CD14-positive monocyte (primary cell): Measurements from ENCODE around the gene TADA1. TPM values are rescaled to one million over a fixed set of nuclear protein-coding genes. Genes with fewer than 3 reads are reported as not detected.

Source experiments
- DNase-seq, 3 donors: peaks; one replicate each; pipeline ENCODE4 v3.0.0-alpha.2; 2011 to 2022
- H2AFZ ChIP-seq: 2 replicates; pipeline ENCODE4 v1.6.0; 2012; ENCODE audit warnings: mild to moderate bottlenecking, low read depth, low read length, inconsistent platforms; ENCODE audit not compliant: insufficient read depth, poor library complexity, severe bottlenecking
- H3K27ac ChIP-seq, 2 donors: 1 replicate in 1 of 2; 2 replicates in 1 of 2; pipeline ENCODE4 v1.5.1; 2012 to 2013; ENCODE audit warnings: low read length in 2 of 2, control low read depth in 1 of 2, inconsistent platforms in 1 of 2, low read depth in 1 of 2, mild to moderate bottlenecking in 1 of 2
- H3K27me3 ChIP-seq, 2 donors: one replicate each; pipeline versions ENCODE4 v1.6.0 to v1.6.1; 2011 to 2013; ENCODE audit warnings: low read length in 2 of 2; ENCODE audit not compliant: control insufficient read depth in 2 of 2, insufficient read depth in 2 of 2
- H3K36me3 ChIP-seq, 2 donors: replicated peaks in 1 of 2; 1 replicate in 1 of 2; 2 replicates in 1 of 2; pipeline versions ENCODE4 v1.5.1 to v1.6.1; 2012 to 2013; ENCODE audit warnings: low read length in 2 of 2, control low read depth in 1 of 2, inconsistent platforms in 1 of 2, mild to moderate bottlenecking in 1 of 2; ENCODE audit not compliant: insufficient read depth in 2 of 2, control insufficient read depth in 1 of 2
- H3K4me1 ChIP-seq, 2 donors: 1 replicate in 1 of 2; 2 replicates in 1 of 2; pipeline versions ENCODE4 v1.5.1 to v1.6.1; 2012 to 2013; ENCODE audit warnings: low read length in 2 of 2, control low read depth in 1 of 2, inconsistent platforms in 1 of 2, mild to moderate bottlenecking in 1 of 2, moderate library complexity in 1 of 2; ENCODE audit not compliant: insufficient read depth in 2 of 2, control insufficient read depth in 1 of 2
- H3K4me2 ChIP-seq: replicated peaks from 2 replicates; pipeline ENCODE3; 2012; ENCODE audit warnings: low read length, moderate library complexity, mild to moderate bottlenecking; ENCODE audit not compliant: poor library complexity, severe bottlenecking; ENCODE audit errors: extremely low read depth
- H3K4me3 ChIP-seq, 3 experiments: fragments of 200-600 bp in 1 of 3; sonication (generic) in 1 of 3; replicated peaks in 1 of 3; 1 replicate in 2 of 3; 2 replicates in 1 of 3; pipeline ENCODE4 v1.5.1; 2011 to 2013; ENCODE audit warnings: low read length in 3 of 3, mild to moderate bottlenecking in 3 of 3, control low read depth in 2 of 3, low read depth in 2 of 3, inconsistent platforms in 1 of 3, moderate library complexity in 1 of 3
- H3K79me2 ChIP-seq: 2 replicates; pipeline ENCODE4 v1.6.0; 2012; ENCODE audit warnings: mild to moderate bottlenecking, control low read depth, inconsistent platforms, low read length, moderate library complexity; ENCODE audit not compliant: insufficient read depth
- H3K9ac ChIP-seq: 2 replicates; pipeline ENCODE4 v1.6.0; 2017; ENCODE audit warnings: low read length, mild to moderate bottlenecking; ENCODE audit not compliant: insufficient read depth, poor library complexity, severe bottlenecking
- H3K9me3 ChIP-seq, 2 donors: replicated peaks in 1 of 2; 1 replicate in 1 of 2; 2 replicates in 1 of 2; pipeline versions ENCODE4 v1.5.1 to v1.6.1; 2012 to 2013; ENCODE audit warnings: low read length in 2 of 2, control low read depth in 1 of 2; ENCODE audit not compliant: control insufficient read depth in 1 of 2, insufficient read depth in 1 of 2
- H4K20me1 ChIP-seq: 2 replicates; pipeline ENCODE4 v1.6.0; 2012; ENCODE audit warnings: mild to moderate bottlenecking, low read length, control low read depth, moderate library complexity; ENCODE audit not compliant: insufficient read depth
- H3K27ac Mint-ChIP-seq, 7 donors: one replicate each; pipeline ENCODE4 v1.8.0; 2020; ENCODE audit warnings: mild to moderate bottlenecking in 7 of 7, mixed read lengths in 7 of 7, moderate library complexity in 6 of 7, inconsistent platforms in 2 of 7
- H3K27me3 Mint-ChIP-seq, 3 donors: one replicate each; pipeline ENCODE4 v1.8.0; 2021 to 2022; ENCODE audit warnings: low read depth in 3 of 3, mild to moderate bottlenecking in 3 of 3, mixed read lengths in 3 of 3, moderate library complexity in 3 of 3, inconsistent platforms in 1 of 3
- H3K36me3 Mint-ChIP-seq, 2 donors: one replicate each; pipeline ENCODE4 v1.8.0; 2020; ENCODE audit warnings: mixed read lengths in 2 of 2, inconsistent platforms in 1 of 2, mild to moderate bottlenecking in 1 of 2
- H3K4me1 Mint-ChIP-seq: one replicate; pipeline ENCODE4 v1.8.0; 2020; ENCODE audit warnings: mild to moderate bottlenecking, mixed read lengths
- H3K4me3 Mint-ChIP-seq, 2 donors: one replicate each; pipeline ENCODE4 v1.8.0; 2020; ENCODE audit warnings: mild to moderate bottlenecking in 2 of 2, mixed read lengths in 2 of 2, moderate library complexity in 1 of 2
- H3K9me3 Mint-ChIP-seq, 7 donors: one replicate each; pipeline ENCODE4 v1.8.0; 2020 to 2022; ENCODE audit warnings: mixed read lengths in 7 of 7, mild to moderate bottlenecking in 6 of 7, moderate library complexity in 6 of 7, inconsistent platforms in 2 of 7
- WGBS: methylation state at CpG from one replicate; pipeline ENCODE4 v1.1.5; 2013; ENCODE audit warnings: missing lambda C conversion rate; ENCODE audit not compliant: insufficient coverage; 5-methylcytosine and 5-hydroxymethylcytosine counted together
- intact Hi-C, 2 donors: fragments of 100-400 bp; cut with micrococcal nuclease; formaldehyde crosslinking; loops; one replicate each; pipeline versions ENCODE4 v1.15.0 to v1.15.1; 2023
- polyA plus RNA-seq, 3 donors: library from polyadenylated mRNA; depleted of rRNA in 1 of 3; unstranded in 2 of 3; stranded (reverse) in 1 of 3; fragments of 300-500 nt in 2 of 3; fragments of >200 nt in 1 of 3; fragmentation: Illumina TruSeq in 2 of 3; gene quantifications; 1 replicate in 2 of 3; 2 replicates in 1 of 3; pipeline ENCODE4 v1.2.3, GENCODE V29; 2012 to 2021
- TF ChIP-seq, protein P1 (sequence below): fragments of 200-600 bp; IDR thresholded peaks from one replicate; pipeline ENCODE4 v1.8.0; 2022; ENCODE audit warnings: antibody characterized with exemption, mild to moderate bottlenecking

Gene TADA1
- polyA plus RNA-seq, 3 donors, result 6.4 to 8.0 (median 7.9) TPM

DNA sequence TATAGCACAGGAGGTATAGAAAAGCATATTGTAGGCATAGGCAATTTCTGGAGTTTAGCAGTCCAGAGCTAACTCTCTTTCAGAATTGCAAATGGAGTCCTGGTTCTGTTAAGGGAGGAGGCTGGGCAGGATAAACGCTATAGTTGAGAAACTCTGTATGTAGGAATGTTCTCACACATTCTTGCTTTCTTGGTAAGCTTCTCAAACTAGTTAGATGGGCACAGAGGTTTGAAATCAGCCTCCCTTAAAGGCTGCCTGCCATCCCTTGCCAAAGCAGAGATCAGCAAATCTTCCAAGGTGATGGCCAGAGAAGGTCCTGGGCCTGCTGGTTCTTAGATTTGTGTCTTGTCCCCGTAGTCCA, 42.9 kb upstream of the TADA1 start:
- no CpG with 5 or more reads among the region's 2 CpGs for WGBS
- Histone ChIP-seq H3K4me2 (no peak overlapping the region), H3K4me1 (peaks cover 7 to 12% of the 10 kb centered on the region in 2 donors), H3K9me3 (peaks cover 0 to 4% of the 10 kb centered on the region in 2 donors), H2AFZ (no peak overlapping the region), H4K20me1 (no peaks in the 10 kb centered on the region), H3K9ac (no peak overlapping the region), H3K36me3 (no peaks in the 10 kb centered on the region), H3K27me3 (peaks cover 24 to 25% of the 10 kb centered on the region in 2 donors), H3K79me2 (no peaks in the 10 kb centered on the region), H3K27ac (no peak overlapping the region), H3K4me3 (no peak overlapping the region)
- no peak for DNase-seq
- Mint-ChIP-seq H3K4me1 (peaks cover 5% of the 10 kb centered on the region), H3K36me3 (peaks cover 0 to 11% of the 10 kb centered on the region in 2 donors), H3K27me3 (peaks cover 32 to 40% (median 36%) of the 10 kb centered on the region in 3 donors), H3K9me3 (peaks cover 0 to 12% (median 2%) of the 10 kb centered on the region in 7 donors), H3K4me3 (no peak overlapping the region), H3K27ac (no peak overlapping the region)
- TF ChIP-seq, protein P1, sequence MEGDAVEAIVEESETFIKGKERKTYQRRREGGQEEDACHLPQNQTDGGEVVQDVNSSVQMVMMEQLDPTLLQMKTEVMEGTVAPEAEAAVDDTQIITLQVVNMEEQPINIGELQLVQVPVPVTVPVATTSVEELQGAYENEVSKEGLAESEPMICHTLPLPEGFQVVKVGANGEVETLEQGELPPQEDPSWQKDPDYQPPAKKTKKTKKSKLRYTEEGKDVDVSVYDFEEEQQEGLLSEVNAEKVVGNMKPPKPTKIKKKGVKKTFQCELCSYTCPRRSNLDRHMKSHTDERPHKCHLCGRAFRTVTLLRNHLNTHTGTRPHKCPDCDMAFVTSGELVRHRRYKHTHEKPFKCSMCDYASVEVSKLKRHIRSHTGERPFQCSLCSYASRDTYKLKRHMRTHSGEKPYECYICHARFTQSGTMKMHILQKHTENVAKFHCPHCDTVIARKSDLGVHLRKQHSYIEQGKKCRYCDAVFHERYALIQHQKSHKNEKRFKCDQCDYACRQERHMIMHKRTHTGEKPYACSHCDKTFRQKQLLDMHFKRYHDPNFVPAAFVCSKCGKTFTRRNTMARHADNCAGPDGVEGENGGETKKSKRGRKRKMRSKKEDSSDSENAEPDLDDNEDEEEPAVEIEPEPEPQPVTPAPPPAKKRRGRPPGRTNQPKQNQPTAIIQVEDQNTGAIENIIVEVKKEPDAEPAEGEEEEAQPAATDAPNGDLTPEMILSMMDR, result no peak
- intact Hi-C loops, result no loop called here

DNA sequence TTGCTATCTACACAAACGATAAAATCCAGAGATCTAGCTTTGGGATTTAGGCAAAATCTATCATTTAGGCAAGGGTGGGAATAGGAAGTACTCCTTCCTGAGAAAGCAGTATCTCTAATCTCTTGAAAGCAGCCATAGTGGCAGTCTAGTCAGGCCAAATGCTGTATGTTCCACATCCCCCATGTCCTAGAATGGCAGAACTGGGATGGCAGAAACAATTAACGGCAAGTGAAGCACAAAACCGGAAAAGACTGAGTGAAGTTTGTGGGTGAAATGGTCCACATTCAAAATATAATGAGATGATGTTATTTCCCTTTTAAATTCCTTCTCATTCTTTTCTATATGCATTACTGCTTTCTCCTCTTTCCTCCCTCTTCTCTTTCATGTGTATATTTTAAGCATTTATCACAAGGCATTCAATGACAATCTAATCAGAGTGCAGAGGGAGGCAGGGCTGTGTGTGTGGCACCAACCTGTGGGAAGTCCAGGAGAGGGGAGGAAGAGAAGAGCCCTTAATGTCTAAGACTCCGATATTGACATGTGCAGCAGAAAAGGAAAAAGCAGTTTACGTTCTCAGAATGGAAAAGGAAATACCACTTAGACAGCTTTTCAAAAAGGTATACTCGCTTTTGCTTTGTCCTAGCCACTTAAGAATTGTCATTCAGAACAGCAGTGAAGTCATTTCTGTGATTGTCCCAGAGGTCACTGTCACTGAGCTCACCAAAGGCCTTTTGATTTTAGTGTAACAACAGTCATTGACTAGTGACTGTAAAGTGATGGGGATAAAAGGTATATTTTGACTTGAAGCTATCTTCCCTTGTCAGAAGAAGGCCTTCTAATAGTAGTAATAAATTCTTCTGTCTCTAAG, 42.3 kb upstream of the TADA1 start:
- no peak for DNase-seq
- WGBS, result 97% methylated on average over 3 of the region's 6 CpGs
- no peak overlapping the region for H3K9ac ChIP-seq
- Mint-ChIP-seq H3K4me1 (peaks cover 5% of the 10 kb centered on the region), H3K9me3 (peaks cover 0 to 12% (median 2%) of the 10 kb centered on the region in 7 donors), H3K36me3 (peaks cover 0 to 11% of the 10 kb centered on the region in 2 donors), H3K27me3 (peaks cover 34 to 41% (median 36%) of the 10 kb centered on the region in 3 donors), H3K27ac (no peak overlapping the region), H3K4me3 (no peak overlapping the region)
- no peaks in the 10 kb centered on the region for H3K36me3 ChIP-seq
- no peaks in the 10 kb centered on the region for H3K79me2 ChIP-seq
- H3K27ac ChIP-seq, result no peak overlapping the region
- H4K20me1 ChIP-seq, result no peaks in the 10 kb centered on the region
- no peak overlapping the region for H3K4me3 ChIP-seq
- TF ChIP-seq, protein P1, result no peak
- peaks cover 24 to 25% of the 10 kb centered on the region in 2 donors for H3K27me3 ChIP-seq
- peaks cover 7 to 12% of the 10 kb centered on the region in 2 donors for H3K4me1 ChIP-seq
- intact Hi-C loops, result no loop called here
- peaks cover 0 to 4% of the 10 kb centered on the region in 2 donors for H3K9me3 ChIP-seq
- no peak overlapping the region for H3K4me2 ChIP-seq
- H2AFZ ChIP-seq, result no peak overlapping the region
